CD4-positive, CD25-positive, alpha-beta regulatory T cell (primary cell): ENCODE data around the gene ANKIB1. TPM values are rescaled to one million over a fixed set of nuclear protein-coding genes. Genes with fewer than 3 reads are reported as not detected.
"Not testable (repeated sequence)": the region's sequence is repeated elsewhere in the genome, so short reads cannot be mapped to it uniquely, and the experiment has no call there.

ENCODE experiments used
- ATAC-seq, 2 donors: fragments of 150-1000 bp; cut with Tn5 transposase; one replicate each; pipeline ENCODE4 v1.10.0; 2021; ENCODE audit warnings: low read depth in 2 of 2, moderate number of reproducible peaks in 2 of 2, moderate library complexity in 1 of 2
- DNase-seq, 3 donors: peaks; one replicate each; pipeline versions ENCODE4 v3.0.0 to v3.0.0-alpha.2; 2012 to 2022; ENCODE audit warnings: mixed read lengths in 1 of 3
- H3K27ac ChIP-seq: one replicate; pipeline ENCODE4 v1.7.0; 2013; ENCODE audit warnings: mild to moderate bottlenecking, low read length; ENCODE audit not compliant: insufficient read depth, poor library complexity, severe bottlenecking
- H3K27me3 ChIP-seq: one replicate; pipeline ENCODE4 v1.7.0; 2013; ENCODE audit warnings: low read length; ENCODE audit not compliant: control insufficient read depth, insufficient read depth
- H3K36me3 ChIP-seq: one replicate; pipeline ENCODE4 v1.7.0; 2013; ENCODE audit warnings: mild to moderate bottlenecking, low read length, moderate library complexity; ENCODE audit not compliant: control insufficient read depth, insufficient read depth
- H3K4me1 ChIP-seq: 2 replicates; pipeline ENCODE4 v1.7.0; 2013; ENCODE audit warnings: mild to moderate bottlenecking, low read length; ENCODE audit not compliant: insufficient read depth, control insufficient read depth, poor library complexity, severe bottlenecking
- H3K4me3 ChIP-seq: one replicate; pipeline ENCODE4 v1.7.0; 2013; ENCODE audit warnings: low read depth, mild to moderate bottlenecking, low read length, moderate library complexity
- H3K9me3 ChIP-seq, 2 experiments: 1 replicate in 1 of 2; 2 replicates in 1 of 2; pipeline ENCODE4 v1.7.0; 2013; ENCODE audit warnings: low read length in 2 of 2, mild to moderate bottlenecking in 1 of 2, moderate library complexity in 1 of 2; ENCODE audit not compliant: control insufficient read depth in 2 of 2
- H3K27ac Mint-ChIP-seq, 3 donors: one replicate each; pipeline ENCODE4 v1.8.0; 2020 to 2022; ENCODE audit warnings: mild to moderate bottlenecking in 3 of 3, mixed read lengths in 3 of 3, moderate library complexity in 2 of 3
- H3K27me3 Mint-ChIP-seq: one replicate; pipeline ENCODE4 v1.8.0; 2022; ENCODE audit warnings: mild to moderate bottlenecking, mixed read lengths
- H3K36me3 Mint-ChIP-seq: one replicate; pipeline ENCODE4 v1.8.0; 2020; ENCODE audit warnings: mixed read lengths
- H3K4me1 Mint-ChIP-seq, 4 donors: one replicate each; pipeline ENCODE4 v1.8.0; 2020 to 2022; ENCODE audit warnings: mixed read lengths in 4 of 4, mild to moderate bottlenecking in 1 of 4
- H3K4me3 Mint-ChIP-seq, 4 donors: one replicate each; pipeline ENCODE4 v1.8.0; 2020 to 2022; ENCODE audit warnings: mild to moderate bottlenecking in 4 of 4, mixed read lengths in 4 of 4, moderate library complexity in 3 of 4
- H3K9me3 Mint-ChIP-seq, 7 donors: one replicate each; pipeline ENCODE4 v1.8.0; 2020 to 2022; ENCODE audit warnings: mixed read lengths in 7 of 7, mild to moderate bottlenecking in 3 of 7, moderate library complexity in 2 of 7
- polyA plus RNA-seq, 4 donors: library from polyadenylated mRNA; unstranded; fragments of 300-500 nt; fragmentation: Illumina TruSeq; gene quantifications; one replicate each; pipeline ENCODE4 v1.2.3, GENCODE V29; 2021
- total RNA-seq: library from RNA; stranded (reverse); gene quantifications from one replicate; pipeline ENCODE4 v1.2.3, GENCODE V29; 2022

Gene ANKIB1
- total and polyA plus RNA-seq, 5 donors from 2014 or later: 6.5 to 74.1 (median 11.3) TPM

DNA sequence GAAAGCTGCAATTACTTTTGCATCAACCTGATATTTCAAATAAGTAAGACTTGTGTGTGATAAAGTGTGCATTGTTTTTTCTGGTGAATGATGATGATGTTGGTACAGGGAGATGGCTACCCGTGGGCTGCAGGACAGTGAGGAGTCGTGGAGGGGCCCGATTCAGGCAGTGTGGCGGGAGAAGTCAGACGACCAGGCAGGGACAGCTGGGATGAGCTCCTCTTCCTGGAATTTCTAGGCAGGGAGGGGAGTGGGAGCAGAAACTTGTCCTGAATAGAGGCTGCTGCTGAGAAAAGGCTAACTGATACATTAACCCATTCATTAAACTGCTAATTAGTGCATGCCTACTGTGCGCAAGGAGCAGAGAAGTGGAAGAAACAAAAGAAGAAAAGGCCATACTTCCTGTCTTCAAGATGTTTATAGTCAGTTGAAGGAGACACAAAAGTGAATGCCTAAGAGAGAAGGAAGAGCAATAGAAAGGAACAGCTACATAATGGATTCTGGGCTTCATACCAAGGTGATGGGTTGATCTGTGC is 192.2 kb downstream of the ANKIB1 start:
- Mint-ChIP-seq H3K36me3 (no peaks in the 10 kb centered on the region), H3K27ac (no peak overlapping the region), H3K4me3 (no peak overlapping the region), H3K9me3 (peaks cover 0 to 4% (median 0%) of the 10 kb centered on the region in 7 donors), H3K27me3 (peaks cover 28% of the 10 kb centered on the region), H3K4me1 (no peaks in the 10 kb centered on the region)
- no peaks in the 10 kb centered on the region for H3K9me3 ChIP-seq
- DNase-seq (no peak), ATAC-seq (no peak)
- no peaks in the 10 kb centered on the region for H3K27me3 ChIP-seq
- no peak overlapping the region for H3K4me3 ChIP-seq
- H3K36me3 ChIP-seq: no peaks in the 10 kb centered on the region
- H3K4me1 ChIP-seq: no peaks in the 10 kb centered on the region
- H3K27ac ChIP-seq: no peak overlapping the region

- not testable (repeated sequence) for DNase-seq, H3K9me3 Mint-ChIP-seq, H3K36me3 Mint-ChIP-seq, H3K27me3 ChIP-seq, H3K4me1 ChIP-seq, H3K9me3 ChIP-seq, H3K36me3 ChIP-seq, H3K4me3 Mint-ChIP-seq, H3K4me3 ChIP-seq, H3K27ac ChIP-seq, ATAC-seq
- peak overlapping the region in 2 of 3 donors; percentile 27 to 73 for H3K27ac Mint-ChIP-seq
- H3K4me1 Mint-ChIP-seq: peaks cover 0 to 19% (median 8%) of the 10 kb centered on the region in 4 donors
- H3K27me3 Mint-ChIP-seq: peaks cover 12% of the 10 kb centered on the region
These were observed 196.9 kb downstream of the ANKIB1 start for GRCh38 chr7:92442720-92443119.

- Mint-ChIP-seq H3K27me3 (no peaks in the 10 kb centered on the region), H3K4me1 (peaks cover 9 to 33% (median 25%) of the 10 kb centered on the region in 4 donors), H3K36me3 (peaks cover 9% of the 10 kb centered on the region), H3K4me3 (peak overlapping the region; percentile 91 to 100 (median 94)), H3K27ac (peak overlapping the region; percentile 94 to 96 (median 95)), H3K9me3 (no peaks in the 10 kb centered on the region)
- H3K4me1 ChIP-seq: peaks cover 12% of the 10 kb centered on the region
- peak overlapping the region; percentile 93 for H3K27ac ChIP-seq
- H3K4me3 ChIP-seq: peak overlapping the region; percentile 46
- no peaks in the 10 kb centered on the region for H3K9me3 ChIP-seq
- ATAC-seq (no peak), DNase-seq (peak in 1 of 3 donors; percentile 91)
- peaks cover 10% of the 10 kb centered on the region for H3K36me3 ChIP-seq
- no peaks in the 10 kb centered on the region for H3K27me3 ChIP-seq
These were observed 201.1 kb downstream of the ANKIB1 start for GRCh38 chr7:92446869-92447344.

DNA sequence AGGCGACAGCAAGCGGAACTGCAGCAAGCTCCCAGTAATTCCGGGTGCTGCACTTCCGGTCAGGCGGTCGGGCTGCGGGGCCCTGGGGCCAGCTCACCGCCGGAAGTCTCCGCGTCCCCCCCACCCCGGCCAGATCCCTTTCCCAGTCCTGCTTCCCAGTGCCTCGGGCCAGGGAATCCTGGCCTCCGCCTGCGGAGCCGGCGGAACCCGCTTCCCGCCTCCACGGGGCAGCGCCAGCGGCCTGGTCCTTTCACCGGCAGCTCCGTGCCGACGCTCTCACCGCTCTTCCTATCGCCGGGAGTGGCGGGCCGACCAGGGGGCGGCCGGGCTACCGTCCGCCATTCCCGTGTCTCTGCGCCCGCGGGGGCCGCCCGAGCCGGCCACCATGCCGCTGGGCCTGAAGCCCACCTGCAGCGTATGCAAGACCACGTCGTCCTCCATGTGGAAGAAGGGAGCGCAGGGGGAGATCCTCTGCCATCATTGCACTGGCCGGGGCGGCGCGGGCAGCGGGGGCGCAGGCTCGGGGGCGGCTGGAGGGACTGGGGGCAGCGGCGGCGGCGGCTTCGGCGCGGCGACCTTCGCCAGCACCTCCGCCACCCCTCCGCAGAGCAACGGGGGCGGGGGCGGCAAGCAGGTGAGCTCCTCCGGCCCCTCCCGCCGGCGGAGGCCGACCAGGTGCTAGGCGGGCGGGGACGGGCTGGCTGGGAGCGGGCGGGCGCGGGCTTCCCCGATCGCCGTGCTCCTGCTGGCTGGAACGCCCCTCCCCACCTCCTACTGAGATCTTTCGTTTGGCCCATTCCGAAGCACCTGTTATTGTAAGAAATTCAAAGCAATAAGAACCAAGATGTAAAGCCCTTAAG is 201.8 kb downstream of the ANKIB1 start, which contains the start of gene GATAD1:
TSS of gene GATAD1 (plus strand) at position 138 of the 860 bp plus-strand sequence. CDS start at position 386, 248 bp downstream.
- DNase-seq (peak in 2 of 3 donors; percentile 74 to 87), ATAC-seq (peak; percentile 83 to 88)
- H3K27me3 Mint-ChIP-seq: no peaks in the 10 kb centered on the region
- H3K27ac ChIP-seq: peak within 1 kb of the TSS; percentile 93
- H3K36me3 Mint-ChIP-seq: peaks cover 12% of the 10 kb centered on the region
- peak within 1 kb of the TSS; percentile 93 to 100 (median 96) for H3K4me3 Mint-ChIP-seq
- H3K4me1 ChIP-seq: peaks cover 12% of the 10 kb centered on the region
- no peaks in the 10 kb centered on the region for H3K9me3 Mint-ChIP-seq
- no peaks in the 10 kb centered on the region for H3K27me3 ChIP-seq
- peak within 1 kb of the TSS; percentile 91 for H3K4me3 ChIP-seq
- peaks cover 16% of the 10 kb centered on the region for H3K36me3 ChIP-seq
- peaks cover 9 to 33% (median 25%) of the 10 kb centered on the region in 4 donors for H3K4me1 Mint-ChIP-seq
- peak within 1 kb of the TSS; percentile 94 to 100 (median 99) for H3K27ac Mint-ChIP-seq
- H3K9me3 ChIP-seq: no peaks in the 10 kb centered on the region

DNA sequence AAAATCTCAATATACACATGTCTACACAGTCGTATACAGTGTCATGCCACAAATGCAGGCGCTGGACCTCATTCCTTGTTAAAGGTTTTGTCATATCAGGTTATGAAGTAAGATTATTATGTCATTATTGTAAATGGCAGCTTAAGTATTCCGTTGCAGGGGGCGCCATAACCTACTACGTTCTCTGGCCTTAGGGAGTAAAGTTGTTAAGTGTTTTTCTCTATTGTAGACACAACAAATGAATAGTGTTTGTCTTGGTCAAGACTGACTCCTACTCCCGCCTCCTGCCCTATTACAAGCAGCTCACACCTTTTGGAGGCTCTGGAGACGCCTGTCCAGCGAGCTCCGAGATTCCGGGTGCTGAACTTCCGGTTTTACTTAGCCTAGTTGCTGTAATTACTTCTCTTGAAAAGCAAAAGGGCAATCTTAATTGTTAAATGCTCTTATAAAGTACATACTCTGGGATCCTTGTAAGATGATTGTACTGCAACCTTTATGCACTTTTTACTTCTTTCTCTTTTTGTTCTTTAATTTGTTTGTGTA is 202.5 kb downstream of the ANKIB1 start:
- DNase-seq: peak; percentile 44 to 85 (median 78)
- H3K27me3 Mint-ChIP-seq: no peaks in the 10 kb centered on the region
- peak; percentile 43 to 49 for ATAC-seq

More for the DNA sequence above, 202.5 kb downstream of the ANKIB1 start:
- H3K36me3 Mint-ChIP-seq: peaks cover 14% of the 10 kb centered on the region
- Histone ChIP-seq H3K4me3 (peak overlapping the region; percentile 91), H3K9me3 (no peaks in the 10 kb centered on the region), H3K27me3 (no peaks in the 10 kb centered on the region), H3K27ac (peak overlapping the region; percentile 93), H3K36me3 (peaks cover 22% of the 10 kb centered on the region), H3K4me1 (peaks cover 12% of the 10 kb centered on the region)
- H3K4me3 Mint-ChIP-seq: peak overlapping the region; percentile 92 to 100 (median 96)
- H3K27ac Mint-ChIP-seq: peak overlapping the region; percentile 94 to 100 (median 99)
- H3K4me1 Mint-ChIP-seq: peaks cover 9 to 33% (median 25%) of the 10 kb centered on the region in 4 donors
- H3K9me3 Mint-ChIP-seq: no peaks in the 10 kb centered on the region

Other genes with a start within 250 kb of the ANKIB1 start
- 29.0 TPM for gene CYP51A1, start 111.5 kb upstream of the ANKIB1 start, total RNA-seq
- gene CYP51A1, start 111.5 kb upstream of the ANKIB1 start, polyA plus RNA-seq: 10 to 100 TPM; 11.2 to 15.7 (median 14.7) TPM
- gene LRRD1, start 66.8 kb upstream of the ANKIB1 start, total RNA-seq: 0.44 TPM
- under 1 TPM in 1 of 4 donors, not detected in 3; 0.12 TPM for gene LRRD1, start 66.8 kb upstream of the ANKIB1 start, polyA plus RNA-seq
- 47.4 TPM for gene KRIT1, start 60 bp upstream of the ANKIB1 start, total RNA-seq
- 10 to 100 TPM; 14.4 to 20.9 (median 18.1) TPM for gene KRIT1, start 60 bp upstream of the ANKIB1 start, polyA plus RNA-seq
- 17.8 TPM for gene GATAD1, start 201.5 kb downstream of the ANKIB1 start, total RNA-seq
- gene GATAD1, start 201.5 kb downstream of the ANKIB1 start, polyA plus RNA-seq: 1 to 10 TPM; 5.9 to 7.9 (median 6.6) TPM
- not detected for gene ERVW-1, start 232.0 kb downstream of the ANKIB1 start, total RNA-seq
- gene ERVW-1, start 232.0 kb downstream of the ANKIB1 start, polyA plus RNA-seq: not detected